KMS-11 (cell line): ENCODE measurements around the gene ORM1.

ENCODE experiments used
- H2AFZ ChIP-seq: fragments of 200-600 bp; sonication (generic); 2 replicates; pipeline ENCODE4 v1.6.1; 2016; ENCODE audit warnings: antibody characterized with exemption, mixed run types, low read depth
- H3K27ac ChIP-seq: fragments of 200-600 bp; sonication (generic); 2 replicates; pipeline ENCODE4 v1.6.1; 2016; ENCODE audit warnings: mild to moderate bottlenecking, mixed run types
- H3K27me3 ChIP-seq: fragments of 200-600 bp; sonication (generic); 2 replicates; pipeline ENCODE4 v1.6.1; 2017; ENCODE audit warnings: mild to moderate bottlenecking, low read depth, mixed run types, moderate library complexity; ENCODE audit not compliant: insufficient read depth
- H3K36me3 ChIP-seq: fragments of 200-600 bp; sonication (generic); 2 replicates; pipeline ENCODE4 v1.6.1; 2017; ENCODE audit warnings: mild to moderate bottlenecking, mixed run types; ENCODE audit not compliant: insufficient read depth
- H3K4me1 ChIP-seq: fragments of 200-600 bp; sonication (generic); 2 replicates; pipeline ENCODE4 v1.6.1; 2016; ENCODE audit warnings: mild to moderate bottlenecking, low read depth, mixed run types; ENCODE audit not compliant: poor library complexity, severe bottlenecking
- H3K4me2 ChIP-seq: fragments of 200-600 bp; sonication (generic); 2 replicates; pipeline ENCODE4 v1.7.0; 2016; ENCODE audit warnings: mild to moderate bottlenecking, mixed run types
- H3K4me3 ChIP-seq: fragments of 200-600 bp; sonication (generic); IDR thresholded peaks from 2 replicates; pipeline ENCODE4 v1.6.1; 2017; ENCODE audit warnings: low read depth, low read length, mixed read lengths; ENCODE audit not compliant: insufficient read depth
- H3K79me2 ChIP-seq: fragments of 200-600 bp; sonication (generic); 2 replicates; pipeline ENCODE4 v1.6.1; 2016; ENCODE audit warnings: low read depth, mixed run types; ENCODE audit not compliant: insufficient read depth
- H3K9ac ChIP-seq: fragments of 200-600 bp; sonication (generic); 2 replicates; pipeline ENCODE4 v1.6.1; 2016; ENCODE audit warnings: mild to moderate bottlenecking, mixed run types
- H4K20me1 ChIP-seq: fragments of 200-600 bp; sonication (generic); 2 replicates; pipeline ENCODE4 v1.6.1; 2016; ENCODE audit warnings: mild to moderate bottlenecking, mixed run types; ENCODE audit not compliant: insufficient read depth
- CTCF ChIP-seq: fragments of 200-600 bp; sonication (generic); conservative IDR thresholded peaks from 2 replicates; pipeline ENCODE4 v1.6.1; 2017; ENCODE audit warnings: low read depth, mild to moderate bottlenecking, antibody characterized with exemption, low read length, moderate library complexity, mixed read lengths

Gene ORM1

GRCh38 chr9:114300153-114300845 is 22.6 kb upstream of the ORM1 start:
- H3K27ac ChIP-seq: no peak overlapping the region
- no peak overlapping the region for H2AFZ ChIP-seq
- H4K20me1 ChIP-seq: no peaks in the 10 kb centered on the region
- H3K4me1 ChIP-seq: no peaks in the 10 kb centered on the region
- no peaks in the 10 kb centered on the region for H3K27me3 ChIP-seq
- H3K4me2 ChIP-seq: no peak overlapping the region
- no peaks in the 10 kb centered on the region for H3K79me2 ChIP-seq
- TF ChIP-seq CTCF: no peak
- no peak overlapping the region for H3K9ac ChIP-seq
- no peaks in the 10 kb centered on the region for H3K36me3 ChIP-seq
- no peak overlapping the region for H3K4me3 ChIP-seq

DNA sequence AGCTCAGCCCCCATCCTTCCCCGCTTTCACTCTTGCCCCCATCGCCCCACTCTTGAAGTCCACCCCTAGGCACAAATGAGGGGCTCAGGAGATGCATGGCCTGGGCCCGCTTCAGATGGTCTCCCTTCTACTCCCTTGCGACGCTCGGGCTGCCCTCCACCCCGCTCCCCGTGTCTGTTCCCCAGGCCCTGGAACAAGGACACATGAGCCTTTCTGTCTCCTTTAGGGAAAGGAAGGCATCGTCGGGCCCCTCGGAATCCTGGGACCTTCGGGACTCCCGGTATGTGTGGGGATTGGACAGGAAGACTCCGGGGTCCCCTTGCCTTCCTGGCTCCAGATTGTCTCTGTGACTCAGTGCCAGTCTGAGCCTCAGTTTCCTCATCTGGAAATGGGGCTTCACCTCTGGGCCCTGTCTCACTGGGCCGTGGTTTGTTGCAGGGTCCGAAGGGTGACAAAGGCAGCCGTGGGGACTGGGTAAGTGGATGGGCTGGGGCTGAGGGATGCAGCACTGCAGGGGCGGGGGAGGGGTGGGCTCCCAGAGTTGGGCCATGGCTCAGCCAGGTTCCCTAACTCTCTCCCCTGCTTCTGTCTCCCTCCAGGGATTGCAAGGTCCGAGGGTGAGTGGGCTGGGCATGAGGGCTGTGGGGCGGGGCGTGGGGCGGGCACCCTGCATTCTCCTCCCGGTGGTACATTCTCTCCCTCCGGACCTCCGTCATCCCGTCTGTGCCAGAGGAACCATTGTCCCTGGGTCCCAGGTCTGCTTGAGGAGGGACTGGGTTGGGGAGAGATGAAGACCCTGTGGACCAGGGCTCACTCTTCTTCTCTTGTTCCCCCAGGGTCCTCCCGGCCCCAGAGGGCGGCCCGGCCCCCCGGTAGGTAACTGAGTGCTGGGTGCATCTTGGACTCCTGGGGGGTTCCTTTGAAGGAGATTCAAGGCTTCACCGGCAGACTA is 21.8 kb upstream of the ORM1 start:
- no peak overlapping the region for H3K4me3 ChIP-seq
- H3K79me2 ChIP-seq: no peaks in the 10 kb centered on the region
- no peak overlapping the region for H3K27ac ChIP-seq
- no peaks in the 10 kb centered on the region for H3K36me3 ChIP-seq
- no peaks in the 10 kb centered on the region for H4K20me1 ChIP-seq
- no peak for TF ChIP-seq CTCF
- H2AFZ ChIP-seq: no peak overlapping the region
- H3K4me1 ChIP-seq: no peaks in the 10 kb centered on the region
- H3K9ac ChIP-seq: no peak overlapping the region
- H3K4me2 ChIP-seq: no peak overlapping the region
- no peaks in the 10 kb centered on the region for H3K27me3 ChIP-seq

DNA sequence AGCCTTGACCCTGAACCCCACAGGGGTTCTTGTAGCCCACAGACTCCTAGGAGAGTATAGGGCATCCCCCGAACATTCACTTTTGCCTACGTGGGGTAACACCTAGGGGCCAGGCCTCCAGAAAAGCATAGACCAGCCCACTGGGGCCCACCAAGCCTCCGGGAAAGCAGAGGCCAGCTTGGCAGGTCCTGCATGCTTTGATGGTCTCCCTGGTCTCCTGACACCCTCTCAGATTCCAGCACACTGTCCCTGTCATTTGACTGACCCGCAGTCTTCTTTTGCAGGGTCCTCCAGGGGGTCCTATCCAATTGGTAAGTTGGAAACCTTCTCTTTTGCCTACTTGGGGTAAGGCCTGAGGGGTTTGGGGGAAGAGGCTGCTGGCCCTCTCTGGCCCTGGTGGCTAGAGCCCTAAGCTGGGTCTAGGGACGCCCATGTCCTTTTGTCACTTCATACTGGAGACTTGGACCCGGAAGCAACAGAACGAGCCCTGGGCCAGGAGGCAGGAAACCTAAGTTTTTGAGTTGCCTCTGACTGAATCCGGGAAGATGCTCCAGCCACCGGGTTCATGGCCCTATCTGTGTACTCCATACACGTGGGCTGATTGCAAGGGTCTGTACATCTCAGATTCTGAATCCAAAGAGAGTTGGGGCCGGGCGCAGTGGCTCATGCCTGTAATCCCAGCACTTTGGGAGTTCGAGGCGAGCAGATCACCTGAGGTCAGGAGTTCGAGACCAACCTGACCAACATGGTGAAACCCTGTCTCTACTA is 20.9 kb upstream of the ORM1 start:
- no peaks in the 10 kb centered on the region for H3K36me3 ChIP-seq
- no peaks in the 10 kb centered on the region for H3K79me2 ChIP-seq
- no peak overlapping the region for H3K27ac ChIP-seq
- H2AFZ ChIP-seq: no peak overlapping the region
- no peak for TF ChIP-seq CTCF
- H4K20me1 ChIP-seq: no peaks in the 10 kb centered on the region
- H3K27me3 ChIP-seq: no peaks in the 10 kb centered on the region
- H3K4me2 ChIP-seq: no peak overlapping the region
- no peaks in the 10 kb centered on the region for H3K4me1 ChIP-seq
- H3K9ac ChIP-seq: no peak overlapping the region
- no peak overlapping the region for H3K4me3 ChIP-seq

DNA sequence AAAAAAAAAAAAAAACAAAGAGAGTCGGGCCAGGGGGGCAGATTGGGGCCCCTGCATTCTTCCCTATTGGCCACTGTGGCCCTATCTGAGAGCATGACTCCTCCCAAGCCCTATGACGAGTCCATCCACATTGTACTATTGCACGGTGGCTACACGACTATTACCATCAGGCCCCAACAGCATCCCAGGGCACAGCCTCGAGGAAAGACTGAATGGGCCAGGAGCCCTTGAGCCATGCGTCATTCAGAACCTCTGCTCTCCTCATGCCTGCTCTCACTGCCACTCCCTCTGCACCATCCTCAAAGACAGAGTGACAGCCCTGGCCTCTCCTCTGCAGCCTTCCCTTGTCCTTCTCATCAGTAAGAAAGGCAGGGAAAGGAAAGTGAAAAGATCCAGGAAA is 20.2 kb upstream of the ORM1 start:
- H3K27ac ChIP-seq: no peak overlapping the region

More for the DNA sequence above, 20.2 kb upstream of the ORM1 start:
- no peak overlapping the region for H3K9ac ChIP-seq
- no peaks in the 10 kb centered on the region for H3K27me3 ChIP-seq
- no peaks in the 10 kb centered on the region for H3K79me2 ChIP-seq
- no peaks in the 10 kb centered on the region for H3K4me1 ChIP-seq
- H3K36me3 ChIP-seq: no peaks in the 10 kb centered on the region
- H3K4me3 ChIP-seq: no peak overlapping the region
- no peak for TF ChIP-seq CTCF
- no peak overlapping the region for H3K4me2 ChIP-seq
- H4K20me1 ChIP-seq: no peaks in the 10 kb centered on the region
- no peak overlapping the region for H2AFZ ChIP-seq
